IPS DF 6.9 (cell line): ENCODE results near the gene APOL6.
"Not testable (repeated sequence)": the region's sequence is repeated elsewhere in the genome, so short reads cannot be mapped to it uniquely, and the experiment has no call there.

ENCODE experiments used
- DNase-seq: peaks from one replicate; pipeline ENCODE4 v3.0.0-alpha.2; 2013; ENCODE audit warnings: low read depth, low spot score
- H3K27ac ChIP-seq: one replicate; pipeline ENCODE4 v1.5.1; 2013; ENCODE audit warnings: low read length, control low read depth
- H3K27me3 ChIP-seq: 2 replicates; pipeline ENCODE4 v1.6.1; 2013; ENCODE audit warnings: mild to moderate bottlenecking, low read length; ENCODE audit not compliant: control insufficient read depth, insufficient read depth
- H3K36me3 ChIP-seq: 2 replicates; pipeline ENCODE4 v1.6.1; 2013; ENCODE audit warnings: low read length; ENCODE audit not compliant: control insufficient read depth, insufficient read depth
- H3K4me1 ChIP-seq: 2 replicates; pipeline ENCODE4 v1.6.1; 2013; ENCODE audit warnings: low read length; ENCODE audit not compliant: control insufficient read depth, insufficient read depth
- H3K4me3 ChIP-seq: 2 replicates; pipeline ENCODE4 v1.5.1; 2013; ENCODE audit warnings: mild to moderate bottlenecking, low read length
- H3K9me3 ChIP-seq: 2 replicates; pipeline ENCODE4 v1.6.1; 2013; ENCODE audit warnings: low read length, inconsistent platforms; ENCODE audit not compliant: control insufficient read depth, insufficient read depth
- WGBS: extraction: QIAGEN DNeasy Blood & Tissue Kit; methylation state at CpG from one replicate; pipeline ENCODE4 v1.1.7; 2013; ENCODE audit warnings: mixed read lengths, missing lambda C conversion rate; ENCODE audit not compliant: insufficient read length, insufficient coverage; 5-methylcytosine and 5-hydroxymethylcytosine counted together

The APOL6 gene

GRCh38 chr22:35688913-35689675, 40.8 kb downstream of the APOL6 start:
- DNase-seq, result no peak
- H3K36me3 ChIP-seq, result no peaks in the 10 kb centered on the region

DNA sequence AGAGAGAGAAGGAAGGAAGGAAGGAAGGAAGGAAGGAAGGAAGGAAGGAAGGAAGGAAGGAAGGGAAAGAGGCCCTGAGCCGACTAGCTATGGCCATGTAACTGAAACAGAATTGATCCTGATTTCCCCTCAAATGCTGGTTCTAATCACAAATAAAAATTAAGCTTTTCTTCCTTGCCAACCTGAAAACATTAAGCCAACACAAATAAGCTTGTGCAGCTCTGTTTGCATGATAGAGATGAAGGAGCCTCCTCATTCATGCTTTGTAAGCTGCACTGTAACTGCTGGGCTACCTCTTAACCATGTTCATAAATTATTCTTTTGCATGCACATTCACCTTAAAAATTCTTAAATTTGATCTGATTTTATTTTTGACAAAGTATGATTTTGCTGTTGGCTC, 41.8 kb downstream of the APOL6 start:
- Histone ChIP-seq H3K4me1 (no peaks in the 10 kb centered on the region), H3K27ac (no peak overlapping the region), H3K27me3 (no peaks in the 10 kb centered on the region), H3K4me3 (no peak overlapping the region), H3K36me3 (no peaks in the 10 kb centered on the region), H3K9me3 (no peaks in the 10 kb centered on the region)
- DNase-seq, result no peak
- WGBS, result no CpG with 5 or more reads among the region's 1 CpG

More at GRCh38 chr22:35688913-35689675, 40.8 kb downstream of the APOL6 start:
- no peak overlapping the region for H3K27ac ChIP-seq
- H3K9me3 ChIP-seq, result no peaks in the 10 kb centered on the region
- WGBS, result no CpG with 5 or more reads among the region's 10 CpGs
- no peaks in the 10 kb centered on the region for H3K27me3 ChIP-seq
- no peaks in the 10 kb centered on the region for H3K4me1 ChIP-seq
- H3K4me3 ChIP-seq, result no peak overlapping the region

DNA sequence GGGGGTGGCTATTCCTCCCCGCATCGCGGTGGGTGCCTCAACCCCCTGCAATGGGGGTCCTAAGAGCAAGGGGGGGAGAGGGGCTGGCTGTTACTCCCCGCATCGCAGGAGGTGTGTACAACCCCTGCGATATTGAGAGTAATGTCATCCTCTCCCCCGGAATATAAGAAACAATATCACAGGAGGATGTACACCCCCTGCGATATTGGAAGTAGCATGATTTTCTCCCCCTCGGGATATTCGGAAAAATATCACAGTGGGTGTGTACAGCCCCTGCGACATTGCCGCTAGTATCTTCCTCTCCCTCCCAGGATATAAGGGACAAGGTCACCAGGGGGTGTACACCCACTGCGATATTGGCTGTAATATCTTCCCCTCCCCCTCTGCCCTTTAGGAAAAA, 47.0 kb downstream of the APOL6 start:
- no peaks in the 10 kb centered on the region for H3K9me3 ChIP-seq
- DNase-seq, result no peak
- H3K4me3 ChIP-seq, result no peak overlapping the region
- no peaks in the 10 kb centered on the region for H3K27me3 ChIP-seq
- no peaks in the 10 kb centered on the region for H3K36me3 ChIP-seq
- H3K4me1 ChIP-seq, result no peaks in the 10 kb centered on the region
- H3K27ac ChIP-seq, result no peak overlapping the region
- WGBS, result no CpG with 5 or more reads among the region's 13 CpGs

DNA sequence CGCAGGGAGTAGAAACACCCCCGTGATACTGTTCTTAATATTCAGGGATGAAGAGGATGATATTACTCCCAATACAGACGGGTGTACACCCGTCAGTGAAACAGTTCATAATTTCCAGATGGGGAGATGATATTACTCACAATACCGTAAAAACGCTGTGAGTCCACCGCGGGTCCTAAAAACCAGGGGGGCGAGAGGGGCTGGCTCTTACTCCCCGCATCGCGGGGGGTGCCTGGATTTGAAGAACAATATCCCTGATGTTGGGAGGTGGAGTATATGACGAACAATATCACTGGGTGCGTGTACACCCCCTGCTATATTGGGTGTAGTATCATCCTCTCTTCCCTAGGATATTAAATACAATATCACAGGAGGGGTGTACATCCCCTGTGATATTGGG, 48.9 kb downstream of the APOL6 start:
- no peak for DNase-seq
- H3K36me3 ChIP-seq, result no peaks in the 10 kb centered on the region
- no peaks in the 10 kb centered on the region for H3K4me1 ChIP-seq
- no peaks in the 10 kb centered on the region for H3K27me3 ChIP-seq
- WGBS, result no CpG with 5 or more reads among the region's 14 CpGs
- no peaks in the 10 kb centered on the region for H3K9me3 ChIP-seq
- H3K27ac ChIP-seq, result no peak overlapping the region
- no peak overlapping the region for H3K4me3 ChIP-seq

DNA sequence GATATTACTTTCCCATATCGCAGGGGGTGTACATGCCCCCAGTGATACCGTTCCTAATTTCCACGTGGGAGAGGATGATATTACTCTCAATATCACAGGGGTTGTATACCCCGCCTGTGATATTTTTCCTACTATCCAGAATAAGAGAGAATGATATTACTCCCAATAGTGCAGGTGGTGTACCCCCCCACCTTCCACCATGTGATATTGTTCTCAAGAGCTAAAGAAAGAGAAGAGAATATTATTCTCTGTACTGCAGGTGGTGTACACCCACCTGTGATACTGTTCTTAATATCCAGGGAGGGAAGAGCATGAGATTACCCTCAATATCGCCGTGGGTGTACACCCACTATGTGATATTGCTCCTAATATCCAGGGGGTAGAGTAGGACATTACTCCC, 51.6 kb downstream of the APOL6 start:
- H3K27me3 ChIP-seq, H3K4me3 ChIP-seq, H3K27ac ChIP-seq, DNase-seq, H3K4me1 ChIP-seq, H3K9me3 ChIP-seq, H3K36me3 ChIP-seq: not testable (repeated sequence)
- no CpG with 5 or more reads among the region's 6 CpGs for WGBS

- H3K27me3 ChIP-seq, result no peaks in the 10 kb centered on the region
- no peaks in the 10 kb centered on the region for H3K9me3 ChIP-seq
- no peak overlapping the region for H3K27ac ChIP-seq
- WGBS, result no CpG with 5 or more reads among the region's 7 CpGs
- H3K4me3 ChIP-seq, result no peak overlapping the region
- no peaks in the 10 kb centered on the region for H3K4me1 ChIP-seq
- H3K36me3 ChIP-seq, result no peaks in the 10 kb centered on the region
- DNase-seq, result no peak
These were observed 55.8 kb downstream of the APOL6 start for GRCh38 chr22:35703861-35704584.

DNA sequence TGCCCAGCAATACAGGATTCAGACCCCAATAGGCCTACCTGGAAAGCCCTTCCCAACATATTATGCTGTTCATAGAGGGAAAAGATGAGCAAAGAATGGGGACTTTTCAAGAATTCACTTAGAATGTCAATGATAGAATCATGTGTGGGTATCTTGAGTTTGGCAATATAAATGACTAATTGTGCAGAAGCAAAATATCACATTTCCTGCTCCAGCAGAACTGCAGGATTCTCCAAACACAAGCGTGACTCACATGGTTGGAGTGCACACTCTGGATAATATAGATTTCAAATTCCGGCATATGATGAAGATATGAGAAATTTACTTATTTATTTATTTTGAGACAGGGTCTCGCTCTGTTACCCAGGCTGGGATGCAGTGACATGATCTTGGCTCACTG, 56.9 kb downstream of the APOL6 start:
- no peak overlapping the region for H3K27ac ChIP-seq

GRCh38 chr22:35708453-35708852, 60.2 kb downstream of the APOL6 start:
- H3K27me3 ChIP-seq, result no peaks in the 10 kb centered on the region
- no peaks in the 10 kb centered on the region for H3K36me3 ChIP-seq
- H3K9me3 ChIP-seq, result no peaks in the 10 kb centered on the region
- no CpG with 5 or more reads among the region's 7 CpGs for WGBS
- no peaks in the 10 kb centered on the region for H3K4me1 ChIP-seq
- no peak for DNase-seq
- H3K4me3 ChIP-seq, result no peak overlapping the region
- no peak overlapping the region for H3K27ac ChIP-seq

More for the DNA sequence above, 56.9 kb downstream of the APOL6 start:
- Histone ChIP-seq H3K36me3 (no peaks in the 10 kb centered on the region), H3K4me1 (no peaks in the 10 kb centered on the region), H3K9me3 (no peaks in the 10 kb centered on the region), H3K27me3 (no peaks in the 10 kb centered on the region), H3K4me3 (no peak overlapping the region)
- DNase-seq, result no peak
- no CpG with 5 or more reads among the region's 3 CpGs for WGBS

DNA sequence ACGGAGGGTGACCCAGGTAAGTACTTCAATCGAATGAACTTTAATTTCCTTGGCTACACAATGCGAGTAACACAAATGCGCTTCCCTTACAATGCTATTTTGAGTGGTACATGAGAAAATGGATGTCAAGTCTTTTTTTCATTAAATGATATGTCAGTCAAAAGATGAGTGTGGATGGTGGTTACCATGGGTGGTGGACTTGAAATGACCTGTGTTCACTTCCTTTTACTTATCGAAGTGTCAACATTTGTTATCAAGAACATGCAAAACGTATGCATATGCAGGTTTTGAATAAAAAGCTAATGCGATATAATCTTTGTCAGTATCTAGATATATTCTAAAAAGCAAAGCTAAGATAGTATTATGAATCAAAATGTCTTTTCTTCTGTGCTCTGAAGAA, 60.7 kb downstream of the APOL6 start:
- no peak overlapping the region for H3K4me3 ChIP-seq
- no peaks in the 10 kb centered on the region for H3K27me3 ChIP-seq
- H3K9me3 ChIP-seq, result no peaks in the 10 kb centered on the region
- H3K36me3 ChIP-seq, result no peaks in the 10 kb centered on the region
- DNase-seq, result no peak
- no peaks in the 10 kb centered on the region for H3K4me1 ChIP-seq
- no peak overlapping the region for H3K27ac ChIP-seq
- WGBS, result no CpG with 5 or more reads among the region's 7 CpGs

DNA sequence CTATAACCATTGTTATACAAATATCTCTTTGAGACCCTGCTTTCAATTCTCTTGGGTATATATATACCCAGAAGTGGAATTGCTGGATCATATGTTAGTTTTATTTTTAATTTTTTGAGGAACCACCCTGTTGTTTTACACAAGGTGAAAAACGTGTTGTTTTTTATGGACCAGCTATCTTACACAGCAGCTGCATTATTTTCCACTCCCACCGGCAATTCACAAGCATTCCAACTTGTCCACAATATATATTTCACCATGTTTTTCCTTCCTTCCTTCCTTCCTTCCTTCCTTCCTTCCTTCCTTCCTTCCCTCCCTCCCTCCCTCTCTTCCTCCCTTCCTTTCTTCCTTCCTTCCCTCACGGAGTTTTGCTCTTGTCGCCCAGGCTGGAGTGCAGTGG, 63.1 kb downstream of the APOL6 start:
- no CpG with 5 or more reads among the region's 4 CpGs for WGBS
- no peak overlapping the region for H3K27ac ChIP-seq
- H3K4me1 ChIP-seq, result no peaks in the 10 kb centered on the region; the same call in 1 of the 2 replicates
- no peak overlapping the region for H3K4me3 ChIP-seq
- no peak for DNase-seq
- no peaks in the 10 kb centered on the region for H3K36me3 ChIP-seq
- no peaks in the 10 kb centered on the region for H3K27me3 ChIP-seq
- H3K9me3 ChIP-seq, result no peaks in the 10 kb centered on the region
